Ascending aorta (tissue), 2 donors: ENCODE measurements around the gene ATP1A3. TPM values are rescaled to one million over a fixed set of nuclear protein-coding genes. Genes with fewer than 3 reads are reported as not detected.

Experiments used
- DNase-seq, 2 donors: peaks; one replicate each; pipeline ENCODE4 v3.0.0-alpha.2; 2019; ENCODE audit warnings: low spot score in 2 of 2
- H3K27ac ChIP-seq, 2 donors: fragments of 200-600 bp; sonication (generic); one replicate each; pipeline ENCODE4 v1.5.1; 2016 to 2017; ENCODE audit warnings: mild to moderate bottlenecking in 1 of 2
- H3K27me3 ChIP-seq: fragments of 200-600 bp; sonication (generic); one replicate; pipeline ENCODE4 v1.5.1; 2017
- H3K36me3 ChIP-seq, 2 donors: fragments of 200-600 bp; sonication (generic); one replicate each; pipeline ENCODE4 v1.5.1; 2016
- H3K4me1 ChIP-seq, 2 donors: fragments of 200-600 bp; sonication (generic); one replicate each; pipeline ENCODE4 v1.5.1; 2016 to 2017; ENCODE audit warnings: mild to moderate bottlenecking in 1 of 2
- H3K4me3 ChIP-seq, 2 donors: fragments of 200-600 bp; sonication (generic); one replicate each; pipeline ENCODE4 v1.5.1; 2016 to 2017; ENCODE audit warnings: mild to moderate bottlenecking in 1 of 2
- H3K9me3 ChIP-seq, 2 donors: fragments of 200-600 bp; sonication (generic); one replicate each; pipeline ENCODE4 v1.5.1; 2016
- CTCF ChIP-seq, 3 experiments: fragments of 200-600 bp in 2 of 3; fragments of 450-650 bp in 1 of 3; sonication (generic) in 2 of 3; IDR thresholded peaks; one replicate each; pipeline ENCODE4 v1.5.1; 2016 to 2019; ENCODE audit warnings: antibody characterized with exemption in 3 of 3, mild to moderate bottlenecking in 1 of 3, moderate library complexity in 1 of 3
- intact Hi-C: fragments of 100-400 bp; cut with DNase I; formaldehyde crosslinking; loops from one replicate; pipeline ENCODE4 v1.15.1; 2023
- total RNA-seq: library from RNA; depleted of rRNA; stranded (reverse); fragments of >200 nt; gene quantifications from one replicate; pipeline ENCODE4 v1.1.0, GENCODE V29; 2016

The ATP1A3 gene
- total RNA-seq, 1 donor from 2014 or later: 1.1 TPM

DNA sequence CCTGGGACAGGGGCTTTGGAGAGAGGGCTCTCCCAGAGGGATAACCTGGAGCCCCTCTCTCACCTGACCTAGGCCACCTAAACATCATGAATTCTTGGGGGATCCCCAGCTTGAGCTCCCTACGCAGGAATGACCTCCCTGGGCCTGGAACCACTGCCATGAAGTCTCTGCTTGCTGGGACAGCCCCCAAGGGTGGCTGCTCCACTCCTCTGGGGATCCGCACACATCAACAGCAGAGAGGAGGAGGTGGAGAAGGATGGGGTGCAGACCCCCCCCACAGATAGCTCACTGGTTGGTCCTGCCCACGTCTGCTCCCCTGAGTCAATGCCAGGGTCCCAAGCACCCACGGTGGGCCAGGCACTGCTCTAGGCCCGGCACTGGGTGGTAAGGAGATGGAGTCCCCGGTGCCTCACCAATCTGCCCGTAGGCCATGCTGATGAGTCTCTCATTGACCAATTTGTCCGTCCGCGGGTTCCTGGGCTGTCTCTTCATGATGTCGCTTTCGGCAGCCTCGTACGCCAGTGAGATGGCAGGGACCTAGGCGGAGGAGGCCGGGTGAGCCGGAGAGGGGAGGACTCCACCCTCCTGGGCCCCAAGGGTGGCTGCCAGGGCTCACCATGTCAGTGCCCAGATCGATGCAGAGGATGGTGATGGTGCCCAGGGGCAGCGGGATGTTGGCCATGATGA, 24.1 kb downstream of the ATP1A3 start:
- no peak overlapping the region for H3K4me3 ChIP-seq
- no peaks in the 10 kb centered on the region for H3K36me3 ChIP-seq
- no peaks in the 10 kb centered on the region for H3K4me1 ChIP-seq
- H3K27ac ChIP-seq: no peak overlapping the region
- no peaks in the 10 kb centered on the region for H3K27me3 ChIP-seq
- intact Hi-C loops: no loop called here
- DNase-seq: no peak
- TF ChIP-seq CTCF (IDR thresholded peaks at IDR 0.05): no peak
- no peaks in the 10 kb centered on the region for H3K9me3 ChIP-seq

DNA sequence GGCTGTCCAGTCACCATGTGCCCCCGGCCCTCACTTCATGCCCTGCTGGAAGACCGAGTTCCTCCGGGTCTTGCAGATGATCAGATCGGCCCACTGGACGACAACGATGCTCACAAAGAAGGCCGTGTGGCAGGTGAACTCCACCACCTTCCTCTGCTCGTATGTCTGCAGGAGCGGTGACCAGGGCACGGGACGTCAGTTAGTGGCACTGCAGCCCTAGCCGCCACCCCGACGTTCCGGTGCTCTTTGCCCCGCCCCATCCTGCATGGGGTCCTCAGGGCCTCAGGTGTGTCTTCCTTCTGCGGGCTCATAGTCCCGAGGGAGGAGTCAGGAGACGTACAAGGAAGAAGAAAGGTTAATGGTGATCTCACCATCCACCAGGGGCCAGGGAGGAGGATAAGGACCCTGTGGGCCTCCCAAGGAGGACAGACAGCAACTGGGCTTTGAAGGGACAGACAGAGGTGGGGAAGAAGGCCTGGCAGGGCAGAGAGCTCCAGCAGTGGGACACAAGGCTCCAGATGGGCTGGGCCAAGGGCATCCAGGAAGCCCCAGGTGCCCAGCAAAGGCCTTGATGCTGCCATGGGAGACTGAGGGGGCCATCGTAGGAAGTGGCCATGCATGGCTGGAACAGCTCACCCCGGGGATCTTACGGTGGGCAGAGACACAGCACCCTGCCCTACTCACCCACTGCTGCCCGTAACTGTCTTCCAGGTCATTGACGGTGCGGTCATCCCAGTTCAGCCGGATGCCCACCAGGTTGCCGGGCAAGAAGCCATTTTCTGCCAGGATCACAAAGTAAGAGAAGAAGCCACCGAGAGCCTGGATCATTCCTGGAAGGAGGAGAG, 25.1 kb downstream of the ATP1A3 start:
- intact Hi-C loops: no loop called here
- Histone ChIP-seq H3K27me3 (no peaks in the 10 kb centered on the region), H3K27ac (no peak overlapping the region), H3K4me1 (no peaks in the 10 kb centered on the region), H3K36me3 (no peaks in the 10 kb centered on the region), H3K4me3 (no peak overlapping the region), H3K9me3 (no peaks in the 10 kb centered on the region)
- DNase-seq: no peak
- no peak for TF ChIP-seq CTCF (IDR thresholded peaks at IDR 0.05)

DNA sequence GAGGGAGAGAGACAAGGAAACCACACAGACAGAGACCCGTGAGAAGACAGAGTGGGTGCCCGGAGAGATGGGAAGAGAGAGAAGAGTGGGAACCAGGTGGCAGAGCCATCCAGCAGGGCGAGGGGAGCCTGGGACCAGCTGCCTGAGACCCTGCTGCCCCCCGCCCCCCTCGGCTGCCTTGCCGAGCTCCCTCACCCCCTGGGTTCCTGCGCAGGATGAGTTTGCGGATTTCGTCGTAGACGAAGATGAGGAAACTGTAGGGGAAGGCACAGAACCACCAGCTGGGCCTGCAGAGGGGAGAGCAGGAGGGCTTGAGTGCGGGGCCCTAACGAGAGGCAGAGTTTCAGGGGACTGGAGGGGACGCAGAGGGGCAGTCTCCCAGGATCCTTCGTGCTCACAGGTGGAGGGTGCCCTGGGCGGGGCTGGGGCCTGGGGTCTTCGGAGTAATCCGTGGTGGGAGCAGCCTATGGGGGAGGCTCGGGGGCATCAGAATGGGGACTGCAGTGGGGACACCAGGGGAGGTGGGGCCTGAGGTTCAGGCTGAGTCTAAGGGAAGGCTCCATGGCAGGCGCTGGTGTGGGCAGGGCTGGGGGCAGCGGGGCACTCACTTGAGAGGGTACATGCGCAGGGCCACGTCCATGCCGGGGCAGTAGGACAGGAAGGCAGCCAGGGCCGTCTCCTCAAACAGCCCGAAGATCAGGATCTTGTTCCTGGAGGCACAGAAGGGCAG, 26.8 kb downstream of the ATP1A3 start:
- Histone ChIP-seq H3K4me3 (no peak overlapping the region), H3K9me3 (no peaks in the 10 kb centered on the region), H3K27ac (no peak overlapping the region), H3K27me3 (no peaks in the 10 kb centered on the region), H3K36me3 (no peaks in the 10 kb centered on the region), H3K4me1 (no peaks in the 10 kb centered on the region)
- TF ChIP-seq CTCF (IDR thresholded peaks at IDR 0.05): no peak
- no peak for DNase-seq
- intact Hi-C loops: no loop called here

- no peak for TF ChIP-seq CTCF (IDR thresholded peaks at IDR 0.05)
- no peak overlapping the region for H3K4me3 ChIP-seq
- H3K27me3 ChIP-seq: no peaks in the 10 kb centered on the region
- no peaks in the 10 kb centered on the region for H3K9me3 ChIP-seq
- no peaks in the 10 kb centered on the region for H3K36me3 ChIP-seq
- no peak for DNase-seq
- H3K27ac ChIP-seq: no peak overlapping the region
- intact Hi-C loops: no loop called here
- no peaks in the 10 kb centered on the region for H3K4me1 ChIP-seq
These were observed 28.9 kb downstream of the ATP1A3 start for GRCh38 chr19:41965106-41965505.

DNA sequence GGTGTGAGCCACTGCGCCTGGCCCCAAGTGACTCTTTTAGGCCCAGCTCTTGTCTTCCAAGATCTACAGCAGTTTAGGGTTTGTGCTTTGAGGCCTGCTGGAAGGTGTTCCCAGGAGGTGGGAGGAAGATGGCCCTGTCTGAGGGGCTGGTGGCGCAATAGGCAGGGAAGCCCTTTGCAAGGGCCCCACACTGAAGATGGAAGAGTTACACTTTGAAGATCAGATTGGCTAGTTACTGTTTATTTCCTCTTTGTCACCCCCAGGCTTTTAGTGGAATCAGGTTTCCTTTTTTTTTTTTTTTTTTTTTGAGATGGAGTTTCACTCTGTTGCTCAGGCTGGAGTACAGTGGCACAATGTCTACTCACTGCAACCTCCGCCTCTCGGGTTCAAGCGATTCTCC, 33.1 kb downstream of the ATP1A3 start:
- Histone ChIP-seq H3K4me3 (no peak overlapping the region), H3K27ac (no peak overlapping the region), H3K36me3 (peaks cover 10 to 12% of the 10 kb centered on the region in 2 donors), H3K9me3 (no peaks in the 10 kb centered on the region), H3K27me3 (no peaks in the 10 kb centered on the region), H3K4me1 (peaks cover 3 to 9% of the 10 kb centered on the region in 2 donors)
- no peak for DNase-seq
- no peak for TF ChIP-seq CTCF (IDR thresholded peaks at IDR 0.05)
- intact Hi-C loops: no loop called here
